ENCODE results near the gene STXBP1.

STXBP1 gene

GRCh38 chr9:127662617-127663016, 50.5 kb downstream of the STXBP1 start:
- no peak for DNase-seq

DNA sequence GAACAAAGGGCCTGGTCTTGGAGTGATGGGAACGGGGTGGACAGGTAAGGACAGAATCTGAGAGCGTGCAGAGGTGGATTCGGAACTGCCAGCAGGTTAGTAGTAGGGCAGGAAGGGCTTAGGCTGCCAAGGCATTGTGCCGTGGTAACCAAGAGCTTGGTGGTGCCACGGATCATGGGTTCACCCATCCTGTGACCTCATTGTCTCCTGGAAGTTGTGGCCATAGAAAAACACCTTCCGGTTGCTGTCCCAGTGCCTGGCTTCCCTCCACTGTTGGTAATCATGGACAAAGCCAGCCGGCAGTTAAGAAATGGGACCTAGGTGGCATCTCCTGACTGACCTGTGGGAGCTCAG, 52.2 kb downstream of the STXBP1 start:
- no peak for DNase-seq

- no peak for DNase-seq
Observed at GRCh38 chr9:127664678-127665507, 52.8 kb downstream of the STXBP1 start.

DNA sequence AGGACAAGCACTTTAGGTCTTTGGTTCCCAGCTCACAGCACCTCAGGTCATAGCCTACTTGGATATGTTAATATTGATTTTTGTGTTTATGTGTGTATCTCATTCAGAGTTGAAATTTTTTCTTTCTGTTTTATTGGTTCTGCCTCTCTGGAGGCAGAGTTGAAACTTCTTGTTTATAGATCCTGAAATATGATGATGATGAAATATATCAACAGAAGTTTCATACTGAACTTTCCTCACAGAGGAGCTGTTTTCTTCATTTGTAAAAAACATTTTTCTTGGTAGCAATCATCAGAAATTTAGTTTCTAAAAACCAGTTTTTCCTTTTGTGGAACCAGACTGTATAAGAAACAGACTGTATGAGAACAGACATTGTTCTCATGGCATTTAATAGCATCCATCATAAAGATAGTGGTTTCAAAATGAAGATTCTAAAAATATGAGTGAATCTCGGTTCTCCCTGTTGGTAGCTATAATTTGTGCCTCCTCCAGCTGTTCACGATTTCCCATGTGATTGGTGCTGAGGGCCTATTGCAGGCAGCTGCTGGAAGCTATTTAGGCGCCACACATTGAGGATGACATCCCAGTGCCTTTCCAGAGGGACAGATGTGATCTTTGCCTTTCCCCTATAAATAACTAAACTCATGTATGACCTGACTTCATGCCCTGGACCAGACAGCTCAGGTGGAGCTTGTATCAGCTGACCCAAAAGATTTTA, 55.2 kb downstream of the STXBP1 start:
- DNase-seq = no peak

DNA sequence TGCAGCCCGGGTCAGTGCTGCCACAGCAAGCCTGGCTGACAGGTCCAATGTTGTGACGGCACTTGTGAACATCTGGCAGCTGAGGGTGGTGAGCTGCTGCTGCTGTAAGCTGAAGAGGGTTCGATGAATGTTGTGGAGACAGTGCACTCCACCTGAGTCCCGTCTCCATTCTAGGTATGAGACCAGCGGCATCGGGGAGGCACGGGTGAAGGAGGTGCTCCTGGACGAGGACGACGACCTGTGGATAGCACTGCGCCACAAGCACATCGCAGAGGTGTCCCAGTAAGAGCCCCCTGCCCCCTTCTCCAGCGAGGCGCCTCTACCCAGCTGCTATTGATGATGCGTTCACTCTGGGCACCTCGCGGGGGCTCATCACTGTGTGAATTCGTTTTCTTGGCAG, 55.8 kb downstream of the STXBP1 start:
- no peak for DNase-seq

DNA sequence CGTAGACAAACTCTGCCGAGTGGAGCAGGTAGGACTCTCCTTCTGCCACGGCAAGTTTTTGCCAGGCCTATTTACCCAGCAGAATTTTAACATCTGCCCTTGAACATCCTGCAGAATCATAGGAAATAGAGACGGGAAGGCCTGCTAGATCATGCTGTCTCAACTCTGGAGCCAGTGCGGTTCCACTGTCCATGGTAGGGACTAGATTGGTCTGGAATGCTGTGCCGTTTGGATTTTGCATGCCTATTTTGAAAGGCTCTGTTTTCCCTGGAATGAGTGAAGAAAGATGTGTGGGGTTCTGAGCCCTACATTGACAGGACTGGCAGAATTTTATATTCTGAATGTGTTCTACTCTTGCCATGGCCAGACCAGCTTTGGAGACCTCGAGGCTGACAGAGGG, 61.2 kb downstream of the STXBP1 start:
- no peak for DNase-seq

- no peak for DNase-seq
Observed at GRCh38 chr9:127676638-127677037, 64.6 kb downstream of the STXBP1 start.

DNA sequence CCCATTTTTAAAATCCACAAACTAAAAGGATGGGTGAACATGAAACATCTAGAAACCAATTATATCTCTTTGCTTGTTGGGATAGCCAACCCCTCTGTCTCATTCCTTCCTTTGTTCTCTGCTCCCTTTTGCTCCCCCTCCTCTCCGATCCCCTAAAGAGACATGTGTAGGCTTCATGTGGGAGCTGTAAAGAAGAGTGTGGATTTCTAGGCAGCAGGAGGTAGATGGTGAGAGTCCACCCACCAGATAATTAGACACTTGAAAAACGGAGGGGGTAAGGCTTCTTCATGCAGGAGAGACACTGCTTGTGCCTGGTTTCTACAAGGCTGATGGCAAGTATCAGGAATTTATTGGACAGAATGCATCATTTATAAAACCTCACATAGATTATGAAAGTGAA, 67.4 kb downstream of the STXBP1 start:
- no peak for DNase-seq

DNA sequence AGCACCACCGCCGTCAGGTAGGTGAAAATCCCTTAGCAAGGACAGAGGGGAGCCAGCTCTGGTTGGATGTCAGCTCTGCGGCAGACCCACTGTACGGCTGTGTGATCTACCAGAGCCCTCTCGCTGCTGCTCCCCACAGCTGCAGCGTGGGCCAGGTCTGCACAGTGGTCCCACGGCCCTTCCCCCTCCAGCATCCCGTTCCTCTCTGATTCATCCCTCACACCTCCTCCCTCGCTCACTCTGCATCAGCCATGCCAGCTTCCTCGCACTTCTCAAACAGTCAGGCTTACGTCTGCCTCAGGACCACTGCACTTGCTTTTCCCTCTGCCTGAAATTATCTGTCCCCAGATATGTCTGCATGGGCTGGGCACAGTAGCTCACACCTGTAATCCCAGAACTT, 68.1 kb downstream of the STXBP1 start:
- DNase-seq = no peak

GRCh38 chr9:127680846-127681245, 68.8 kb downstream of the STXBP1 start:
- no peak for DNase-seq

DNA sequence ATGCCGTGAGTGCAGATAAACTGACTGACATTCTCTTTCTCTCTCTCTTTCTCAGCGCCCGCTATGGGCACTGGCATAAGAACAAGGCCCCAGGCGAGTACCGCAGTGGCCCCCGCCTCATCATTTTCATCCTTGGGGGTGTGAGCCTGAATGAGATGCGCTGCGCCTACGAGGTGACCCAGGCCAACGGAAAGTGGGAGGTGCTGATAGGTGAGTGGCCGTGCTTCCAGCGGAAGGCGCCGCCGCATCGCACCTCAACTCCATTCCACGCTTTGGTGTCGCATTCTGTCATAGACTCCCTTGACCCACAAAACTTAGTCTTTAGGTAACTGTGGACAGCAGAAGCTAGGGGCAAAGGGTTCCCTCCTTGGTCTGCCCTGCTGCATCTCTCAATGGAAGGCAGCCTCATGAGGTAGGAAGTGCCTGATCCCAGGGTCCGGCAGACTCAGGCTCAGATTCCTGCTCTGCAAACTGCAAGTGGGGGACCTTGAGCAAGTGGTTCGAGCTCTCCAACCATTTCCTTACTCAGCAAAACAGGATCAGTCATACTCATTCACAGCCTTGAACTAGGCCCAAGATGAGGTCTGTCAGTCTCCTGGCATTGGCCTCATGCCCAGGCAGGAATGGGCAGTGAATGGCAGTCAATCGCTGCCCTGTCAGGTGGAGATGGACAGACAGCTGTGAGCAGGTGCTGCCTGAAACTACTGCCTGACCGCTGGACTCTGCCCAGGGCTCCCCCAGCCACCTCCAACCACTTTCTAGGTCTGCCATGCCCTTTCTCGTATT, 70.5 kb downstream of the STXBP1 start:
- no peak for DNase-seq

DNA sequence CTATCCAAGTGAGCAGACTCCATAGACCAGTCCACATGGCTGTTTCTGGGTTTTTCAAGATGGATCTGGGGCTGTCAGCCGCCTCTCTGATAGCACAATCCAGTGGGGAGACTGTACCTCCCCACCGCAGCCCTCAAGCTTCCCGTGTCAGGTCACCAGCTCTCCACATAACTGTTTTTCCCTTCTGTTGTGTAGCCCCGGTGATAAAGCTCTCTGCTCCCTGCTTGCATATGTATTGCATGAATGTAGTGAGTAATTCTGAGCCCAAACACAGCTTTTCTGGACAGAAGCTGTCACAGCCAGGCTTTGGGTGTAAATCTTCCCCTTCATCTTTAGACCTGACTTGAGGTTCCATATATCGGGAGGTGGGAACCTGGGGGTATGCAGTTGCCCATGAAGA, 71.6 kb downstream of the STXBP1 start:
- no peak for DNase-seq

GRCh38 chr9:127684576-127684975, 72.5 kb downstream of the STXBP1 start:
- DNase-seq = no peak

DNA sequence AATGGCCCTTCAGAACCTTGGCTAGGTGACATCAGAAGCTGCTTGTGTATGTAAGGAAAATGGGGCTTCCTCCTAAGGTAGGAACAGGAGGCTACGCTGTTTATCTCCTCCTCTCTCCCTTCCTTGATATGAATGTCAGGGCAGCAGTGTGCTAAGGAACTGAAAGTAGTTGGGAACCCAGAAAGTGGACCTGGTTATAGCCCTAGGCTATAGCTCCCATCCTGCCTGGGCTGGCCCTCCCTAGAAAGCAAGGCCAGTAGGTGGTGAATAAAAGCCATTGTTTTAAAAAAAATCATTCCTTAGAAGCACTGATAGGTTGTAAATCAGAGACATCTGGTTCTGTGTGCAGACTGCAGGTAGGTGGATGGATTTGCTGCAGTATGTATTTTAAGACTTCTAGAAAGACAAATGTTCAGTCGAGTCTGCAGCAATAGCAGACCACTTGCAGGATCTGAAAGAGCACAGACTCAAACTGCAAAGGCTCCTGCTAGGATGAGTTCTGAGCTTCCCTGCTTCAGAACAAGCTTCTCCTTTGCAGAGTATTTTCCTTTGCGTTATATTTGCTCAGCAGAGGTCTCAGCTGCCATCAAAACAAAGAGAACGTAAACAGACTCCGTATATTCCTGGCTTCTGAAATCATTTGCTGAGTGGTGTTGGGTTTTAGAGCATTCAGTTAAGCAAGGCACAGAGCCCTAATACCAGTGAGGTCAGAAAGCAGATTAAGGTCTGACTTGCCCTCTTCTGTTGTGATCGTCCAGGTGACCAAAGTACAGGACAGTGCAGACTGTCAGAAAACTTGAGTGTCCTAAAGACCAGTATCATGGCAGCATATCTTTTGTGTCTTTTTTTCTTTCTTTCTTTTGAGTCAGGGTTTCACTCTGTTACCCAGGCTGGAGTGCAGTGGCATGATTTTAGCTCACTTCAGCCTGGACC, 74.7 kb downstream of the STXBP1 start:
- no peak for DNase-seq

GRCh38 chr9:127689329-127690000, 77.4 kb downstream of the STXBP1 start:
- DNase-seq = no peak

GRCh38 chr9:127690735-127691134, 78.7 kb downstream of the STXBP1 start:
- DNase-seq = no peak

DNA sequence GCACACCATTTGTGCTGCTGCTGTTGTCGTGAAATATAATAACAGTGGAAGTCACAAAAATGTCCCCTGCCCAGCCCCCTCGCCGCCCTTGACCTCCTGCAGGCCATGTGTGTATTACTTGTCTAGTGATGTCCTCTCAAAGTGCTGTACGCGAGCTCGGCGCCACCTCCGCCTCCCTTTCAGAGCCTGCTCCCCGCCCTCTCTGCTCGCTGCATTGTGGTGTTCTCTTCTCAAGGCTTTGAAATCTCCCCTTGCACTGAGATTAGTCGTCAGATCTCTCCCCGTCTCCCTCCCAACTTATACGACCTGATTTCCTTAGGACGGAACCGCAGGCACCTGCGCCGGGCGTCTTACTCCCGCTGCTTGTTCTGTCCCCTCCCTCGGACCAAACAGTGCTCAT, 80.0 kb downstream of the STXBP1 start:
- no peak for DNase-seq

DNA sequence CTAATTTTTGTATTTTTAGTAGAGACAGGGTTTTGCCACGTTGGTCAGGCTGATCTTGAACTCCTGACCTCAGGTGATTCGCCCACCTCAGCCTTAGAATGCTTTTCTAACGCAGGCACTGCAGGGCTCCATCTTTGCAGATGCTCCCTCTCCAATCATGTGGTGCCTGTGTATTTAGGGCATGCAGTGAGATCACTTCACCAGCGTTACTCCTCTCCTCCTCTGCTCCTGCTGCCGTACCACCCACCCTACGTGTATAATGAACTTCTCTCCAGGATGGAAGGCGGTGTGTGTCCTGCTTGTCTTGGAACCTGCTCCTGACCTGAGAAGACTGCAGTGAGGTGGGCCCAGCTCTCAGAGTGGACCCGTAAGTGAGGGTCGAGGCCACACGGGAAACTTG, 81.1 kb downstream of the STXBP1 start:
- DNase-seq = no peak

- DNase-seq = no peak
Observed at GRCh38 chr9:127693697-127694096, 81.6 kb downstream of the STXBP1 start.

DNA sequence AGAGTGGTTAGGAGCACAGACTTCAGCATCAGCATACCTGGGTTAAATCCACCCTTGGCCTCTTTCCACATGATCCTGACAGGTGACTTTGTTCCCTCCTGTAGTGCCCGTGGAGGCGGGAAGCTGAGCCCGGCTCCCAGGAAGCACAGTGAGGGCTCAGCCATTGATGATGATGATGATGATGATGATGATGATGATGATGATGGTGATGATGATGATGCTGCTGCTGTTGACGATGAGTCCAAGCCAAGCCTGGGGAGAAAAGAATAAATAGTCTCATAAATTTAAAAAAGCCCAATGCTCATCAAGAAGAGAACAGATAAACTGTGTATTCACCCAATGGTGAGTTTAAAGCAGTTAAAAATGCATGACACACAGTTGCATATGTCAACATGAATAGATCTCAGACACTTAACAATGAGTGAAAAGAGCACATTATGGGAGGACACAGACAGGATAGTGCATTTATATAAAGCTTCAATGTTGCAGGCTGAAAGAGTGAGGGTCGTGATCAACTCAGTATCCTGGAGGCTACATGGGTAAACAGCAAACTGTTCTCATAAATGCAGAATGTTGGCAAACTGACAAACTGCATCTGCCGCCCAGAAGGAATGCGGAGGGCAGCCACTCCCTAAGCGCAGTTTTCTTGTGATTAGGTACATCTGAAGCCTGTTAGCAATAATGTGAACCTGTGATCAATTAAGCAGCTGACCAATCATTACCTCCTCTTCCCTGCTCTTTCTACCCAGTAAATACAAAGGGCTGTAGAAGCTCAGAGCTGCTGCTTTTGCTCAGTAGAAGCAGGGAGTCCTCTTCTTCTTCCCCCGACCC, 83.0 kb downstream of the STXBP1 start:
- no peak for DNase-seq

DNA sequence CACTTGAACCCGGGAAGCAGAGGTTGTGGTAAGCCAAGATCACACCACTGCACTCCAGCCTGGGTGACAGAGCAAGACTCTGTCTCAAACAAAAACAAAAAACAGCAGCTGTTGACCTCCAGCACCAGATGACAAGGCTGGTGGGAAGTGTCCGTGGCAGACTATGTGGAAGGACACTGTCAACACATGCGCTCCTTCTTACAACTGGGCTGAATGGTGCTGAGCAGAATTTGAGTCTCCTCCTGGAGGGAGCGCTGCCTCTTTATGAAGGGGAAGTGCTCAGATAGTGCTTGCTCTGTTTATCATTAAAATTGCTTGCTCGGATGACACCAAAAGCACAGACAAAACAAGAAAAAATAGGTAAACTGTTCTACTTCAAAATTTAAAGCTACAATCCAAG, 85.5 kb downstream of the STXBP1 start:
- DNase-seq = no peak

Data from NCI-H1417 treated with DMSO at 0.1 percent for 48 hours (cell line).